Spinal cord (tissue), 10 donors: Measurements from ENCODE around the gene DOCK1. TPM values are rescaled to one million over a fixed set of nuclear protein-coding genes. Genes with fewer than 3 reads are reported as not detected.
A peak's percentile ranks its signal among the peaks of the same experiment; 100 is the strongest.
"Not testable (repeated sequence)": the region's sequence is repeated elsewhere in the genome, so short reads cannot be mapped to it uniquely, and the experiment has no call there.

Experiments
- DNase-seq, 6 donors: peaks; one replicate each; pipeline versions ENCODE4 v3.0.0 to v3.0.0-alpha.2; 2013 to 2015; ENCODE audit warnings: low spot score in 6 of 6, low read depth in 4 of 6
- H3K27ac ChIP-seq: one replicate; pipeline ENCODE4 v1.5.1; 2013; ENCODE audit warnings: low read depth, low read length, control low read depth
- H3K27me3 ChIP-seq: one replicate; pipeline ENCODE4 v1.6.1; 2013; ENCODE audit warnings: low read length; ENCODE audit not compliant: control insufficient read depth, insufficient read depth
- H3K36me3 ChIP-seq: one replicate; pipeline ENCODE4 v1.6.1; 2013; ENCODE audit warnings: low read length; ENCODE audit not compliant: control insufficient read depth, insufficient read depth
- H3K4me1 ChIP-seq: one replicate; pipeline ENCODE4 v1.6.1; 2013; ENCODE audit warnings: low read length; ENCODE audit not compliant: control insufficient read depth, insufficient read depth
- H3K4me3 ChIP-seq: one replicate; pipeline ENCODE4 v1.5.1; 2013; ENCODE audit warnings: low read depth, low read length, control low read depth
- H3K9me3 ChIP-seq: one replicate; pipeline ENCODE4 v1.6.1; 2013; ENCODE audit warnings: low read length; ENCODE audit not compliant: control insufficient read depth, insufficient read depth
- WGBS: methylation state at CpG from one replicate; pipeline ENCODE4 v1.1.5; 2013; ENCODE audit warnings: missing lambda C conversion rate; ENCODE audit not compliant: insufficient coverage; 5-methylcytosine and 5-hydroxymethylcytosine counted together
- polyA plus RNA-seq, 2 donors: library from polyadenylated mRNA; unstranded; fragments of 120-200 nt; gene quantifications; one replicate each; pipeline ENCODE4 v1.2.1, GENCODE V29; 2013; ENCODE audit not compliant: insufficient read length in 2 of 2
- total RNA-seq, 2 donors: library from RNA; depleted of rRNA in 1 of 2; stranded (reverse); fragments of 120-200 nt in 1 of 2; fragments of >200 nt in 1 of 2; gene quantifications; one replicate each; pipeline versions ENCODE4 v1.2.3 to v1.2.4, GENCODE V29; 2013 to 2014
- donor health status: healthy.

The DOCK1 gene
- total and polyA plus RNA-seq, 4 donors = 31.3 to 74.1 (median 50.3) TPM

DNA sequence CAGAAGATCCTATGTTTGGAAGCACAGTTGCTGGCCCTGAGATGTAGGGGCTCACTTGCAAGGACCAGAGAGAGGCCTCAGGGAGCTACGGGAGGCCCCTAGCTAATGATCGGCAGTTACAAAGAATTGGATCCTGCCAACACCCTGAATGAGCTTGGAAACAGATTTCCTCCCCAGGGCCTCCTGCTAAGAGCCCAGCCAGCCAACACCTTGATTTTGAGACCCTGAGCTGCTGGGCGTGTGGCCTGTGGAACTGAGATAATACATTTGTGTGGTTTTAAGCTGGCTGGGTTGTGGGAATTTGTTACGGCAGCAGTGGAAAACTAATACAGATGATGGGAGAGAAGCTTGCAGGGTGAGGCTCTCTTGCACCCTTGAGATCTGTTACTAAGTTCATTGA is 3.9 kb downstream of the DOCK1 start:
- peaks cover 22% of the 10 kb centered on the region for H3K4me1 ChIP-seq
- WGBS = 64% methylated on average over 4 of the region's 4 CpGs

DNA sequence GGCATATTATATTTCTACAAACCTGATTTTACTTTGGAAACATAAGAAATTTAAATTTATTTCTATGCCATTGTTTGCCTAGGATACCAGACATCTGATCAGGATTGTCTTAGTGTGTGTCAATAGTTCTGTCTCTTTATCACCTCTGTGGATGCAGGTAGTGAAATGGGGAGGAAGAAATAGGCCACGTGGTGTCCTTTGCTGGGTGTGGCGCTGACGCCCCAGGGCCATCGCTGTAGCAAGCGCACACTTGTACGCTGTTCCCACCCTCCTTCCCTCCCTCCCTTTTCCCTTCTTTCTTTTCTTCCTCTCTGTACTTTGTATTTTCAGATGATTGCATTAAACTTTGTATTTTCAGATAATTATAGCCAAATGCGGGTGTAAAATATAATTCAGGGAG is 5.0 kb downstream of the DOCK1 start:
- Histone ChIP-seq H3K9me3 (no peaks in the 10 kb centered on the region), H3K4me1 (peaks cover 13% of the 10 kb centered on the region), H3K4me3 (no peak overlapping the region), H3K27ac (no peak overlapping the region), H3K36me3 (peaks cover 9% of the 10 kb centered on the region), H3K27me3 (no peaks in the 10 kb centered on the region)
- no CpG with 5 or more reads among the region's 7 CpGs for WGBS
- DNase-seq = no peak

More for the DNA sequence above, 3.9 kb downstream of the DOCK1 start:
- Histone ChIP-seq H3K27ac (no peak overlapping the region), H3K9me3 (no peaks in the 10 kb centered on the region), H3K4me3 (no peak overlapping the region), H3K27me3 (peaks cover 6% of the 10 kb centered on the region), H3K36me3 (peaks cover 9% of the 10 kb centered on the region)
- DNase-seq = no peak

DNA sequence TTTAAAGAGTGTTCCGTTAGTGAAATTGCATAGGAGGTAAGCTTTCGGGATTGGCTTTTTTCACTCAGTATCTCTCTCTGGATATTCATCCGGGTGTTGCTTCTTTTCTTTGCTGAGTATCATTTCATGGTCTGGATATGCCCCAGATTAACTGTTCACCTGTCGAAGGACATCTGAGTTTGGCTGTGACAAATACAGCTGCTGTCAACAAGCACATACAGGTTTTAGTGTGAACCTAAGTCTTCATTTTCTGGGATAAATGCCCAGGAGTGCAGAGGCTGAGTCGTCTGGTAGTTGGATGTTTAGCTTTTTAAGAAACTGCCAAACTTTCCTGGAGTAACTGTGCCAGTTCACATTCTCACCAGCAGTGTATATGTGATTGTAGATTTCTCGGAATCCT is 5.6 kb downstream of the DOCK1 start:
- H3K4me3 ChIP-seq = no peak overlapping the region
- no peaks in the 10 kb centered on the region for H3K27me3 ChIP-seq
- DNase-seq = peak in 1 of 6 donors; percentile 10
- H3K9me3 ChIP-seq = no peaks in the 10 kb centered on the region
- H3K27ac ChIP-seq = no peak overlapping the region
- WGBS = 83% methylated on average over 5 of the region's 6 CpGs
- H3K36me3 ChIP-seq = peaks cover 9% of the 10 kb centered on the region
- peaks cover 13% of the 10 kb centered on the region for H3K4me1 ChIP-seq

DNA sequence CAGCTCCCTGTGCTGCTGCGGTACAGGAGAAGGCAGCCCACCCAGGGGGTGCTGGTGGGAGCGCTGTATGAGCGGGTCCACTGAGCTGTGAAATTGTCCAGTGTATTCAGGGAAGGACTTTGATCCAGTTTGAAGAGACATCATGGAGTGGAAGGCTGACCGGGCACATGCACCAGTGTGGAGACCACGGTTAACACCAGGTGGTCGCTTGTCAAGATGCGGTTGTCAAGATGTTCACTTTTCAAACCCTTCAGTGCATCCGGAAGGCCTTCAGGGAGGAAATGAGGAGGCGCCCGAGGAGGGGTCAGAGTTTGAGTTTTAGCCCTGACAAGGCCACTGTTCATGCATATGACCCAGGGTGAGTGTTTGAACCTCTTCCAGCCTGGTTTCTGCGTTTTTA is 6.1 kb downstream of the DOCK1 start:
- no peak overlapping the region for H3K4me3 ChIP-seq
- no peaks in the 10 kb centered on the region for H3K27me3 ChIP-seq
- H3K4me1 ChIP-seq = peaks cover 9% of the 10 kb centered on the region
- H3K27ac ChIP-seq = no peak overlapping the region
- no peaks in the 10 kb centered on the region for H3K9me3 ChIP-seq
- DNase-seq = no peak
- H3K36me3 ChIP-seq = peaks cover 9% of the 10 kb centered on the region
- WGBS = 91% methylated on average over 9 of the region's 11 CpGs

GRCh38 chr10:126913316-126913715 is 8.1 kb downstream of the DOCK1 start:
- peaks cover 17% of the 10 kb centered on the region for H3K4me1 ChIP-seq
- H3K27ac ChIP-seq = no peak overlapping the region
- no peaks in the 10 kb centered on the region for H3K27me3 ChIP-seq
- H3K9me3 ChIP-seq = no peaks in the 10 kb centered on the region
- H3K36me3 ChIP-seq = no peaks in the 10 kb centered on the region
- no peak for DNase-seq
- 90% methylated on average over 9 of the region's 11 CpGs for WGBS
- no peak overlapping the region for H3K4me3 ChIP-seq

GRCh38 chr10:126914561-126914960 is 9.3 kb downstream of the DOCK1 start:
- no peak overlapping the region for H3K4me3 ChIP-seq
- no peaks in the 10 kb centered on the region for H3K9me3 ChIP-seq
- DNase-seq = no peak
- peaks cover 28% of the 10 kb centered on the region for H3K4me1 ChIP-seq
- no peak overlapping the region for H3K27ac ChIP-seq
- no peaks in the 10 kb centered on the region for H3K36me3 ChIP-seq
- no peaks in the 10 kb centered on the region for H3K27me3 ChIP-seq
- no CpG with 5 or more reads among the region's 1 CpG for WGBS

- not testable (repeated sequence) for H3K9me3 ChIP-seq, H3K27me3 ChIP-seq, H3K27ac ChIP-seq, H3K4me3 ChIP-seq, H3K36me3 ChIP-seq, DNase-seq
- WGBS = 77% methylated on average over 4 of the region's 12 CpGs
- peaks cover 32% of the 10 kb centered on the region for H3K4me1 ChIP-seq
Measured at GRCh38 chr10:126916952-126917351, 11.7 kb downstream of the DOCK1 start.

DNA sequence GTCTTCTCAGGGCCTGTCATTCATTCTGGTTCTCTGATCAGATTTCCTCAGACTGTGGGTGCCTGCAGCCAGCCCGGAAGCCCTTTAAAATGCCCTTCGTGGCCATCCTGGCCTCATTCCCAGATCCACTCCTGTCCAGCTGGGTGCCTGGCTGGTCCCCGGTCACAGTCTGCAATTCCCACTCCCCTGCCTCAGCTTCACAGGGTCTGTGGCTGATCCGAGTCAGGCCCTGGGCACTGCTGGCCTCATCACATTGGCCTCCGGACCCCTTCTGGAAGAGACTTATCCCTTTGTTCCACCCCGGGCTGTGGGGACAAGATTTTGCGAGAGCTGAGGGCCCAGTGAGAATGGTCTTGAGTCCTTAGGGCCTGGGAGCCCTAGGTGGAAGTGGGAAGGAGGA is 12.1 kb downstream of the DOCK1 start:
- Histone ChIP-seq H3K9me3 (no peaks in the 10 kb centered on the region), H3K4me3 (no peak overlapping the region), H3K27me3 (no peaks in the 10 kb centered on the region), H3K27ac (peak overlapping the region; percentile 34), H3K36me3 (peaks cover 3% of the 10 kb centered on the region), H3K4me1 (peaks cover 32% of the 10 kb centered on the region)
- DNase-seq = peak in 2 of 6 donors; percentile 42 to 44
- 45% methylated on average over 7 of the region's 7 CpGs for WGBS

DNA sequence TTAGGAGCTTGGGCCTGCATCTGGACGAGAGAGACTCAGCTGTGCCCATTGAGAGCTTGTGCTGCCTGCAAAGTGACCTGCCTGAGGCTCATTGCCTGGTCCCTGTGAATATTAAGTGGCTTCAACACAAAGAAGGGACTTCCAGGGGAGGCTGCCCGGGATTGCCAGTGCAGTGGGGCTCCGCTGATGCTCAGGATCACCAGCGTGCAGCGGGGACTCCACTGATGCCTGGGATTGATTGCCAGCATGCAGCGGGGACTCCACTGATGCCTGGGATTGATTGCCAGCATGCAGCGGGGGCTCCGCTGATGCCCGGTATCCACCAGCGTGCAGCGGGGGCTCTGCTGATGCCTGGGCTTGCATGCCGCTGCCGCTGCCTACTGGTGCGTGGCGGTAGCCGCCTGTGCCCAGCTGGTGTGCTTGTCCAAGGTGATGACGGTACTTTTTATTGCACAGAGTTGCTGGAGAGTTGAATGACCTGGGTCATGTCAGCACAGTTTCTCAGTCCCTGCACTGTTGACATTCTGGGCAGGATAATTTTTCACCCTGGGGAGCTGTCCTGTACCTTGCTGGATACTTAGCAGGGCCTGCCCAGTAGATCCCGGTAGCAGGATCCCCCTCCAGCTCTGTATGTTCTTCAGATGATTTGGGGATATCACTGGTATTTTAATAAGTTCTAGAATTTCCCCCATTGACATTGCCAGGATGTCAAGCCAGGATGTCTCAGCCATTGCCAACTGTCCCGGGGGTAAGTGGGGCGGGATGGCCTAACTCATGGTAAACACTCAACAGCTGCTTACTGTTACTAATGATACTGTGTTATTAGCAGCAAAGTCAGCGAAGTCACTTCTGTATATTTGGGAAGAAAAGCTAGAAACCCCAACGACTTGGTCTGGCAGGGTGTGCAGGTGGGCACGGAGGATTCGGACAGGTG is 13.0 kb downstream of the DOCK1 start:
- Histone ChIP-seq H3K4me3 (no peak overlapping the region), H3K36me3 (peaks cover 3% of the 10 kb centered on the region), H3K27ac (peak overlapping the region; percentile 34), H3K4me1 (peaks cover 32% of the 10 kb centered on the region), H3K27me3 (no peaks in the 10 kb centered on the region), H3K9me3 (no peaks in the 10 kb centered on the region)
- WGBS = 32% methylated on average over 23 of the region's 24 CpGs
- DNase-seq = peak in 3 of 6 donors; percentile 33 to 80 (median 67)

DNA sequence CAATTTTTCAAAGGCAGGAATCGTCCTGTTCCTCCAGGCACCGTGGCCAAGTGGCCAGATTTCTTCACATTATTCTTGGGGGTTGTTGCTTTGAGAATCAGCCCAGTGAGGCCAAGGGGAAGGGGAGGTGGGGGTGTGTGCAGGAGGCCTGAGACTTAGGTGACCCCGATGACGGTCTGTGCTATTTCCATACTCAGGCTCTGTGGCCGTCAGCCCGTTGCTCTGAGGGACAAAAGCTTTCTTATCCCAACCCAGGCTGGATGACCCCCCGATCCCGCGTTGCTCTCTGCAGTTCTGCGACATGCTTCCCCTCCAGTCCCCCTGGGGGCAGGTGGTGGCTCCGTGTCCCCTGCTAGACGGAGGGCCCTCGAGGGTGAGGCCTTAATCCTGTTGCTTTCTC is 14.2 kb downstream of the DOCK1 start:
- Histone ChIP-seq H3K36me3 (peaks cover 3% of the 10 kb centered on the region), H3K27ac (no peak overlapping the region), H3K9me3 (no peaks in the 10 kb centered on the region), H3K4me1 (peaks cover 32% of the 10 kb centered on the region), H3K4me3 (no peak overlapping the region), H3K27me3 (no peaks in the 10 kb centered on the region)
- no peak for DNase-seq
- WGBS = 80% methylated on average over 10 of the region's 13 CpGs
